ENCODE data around the gene GLRB.

DNA sequence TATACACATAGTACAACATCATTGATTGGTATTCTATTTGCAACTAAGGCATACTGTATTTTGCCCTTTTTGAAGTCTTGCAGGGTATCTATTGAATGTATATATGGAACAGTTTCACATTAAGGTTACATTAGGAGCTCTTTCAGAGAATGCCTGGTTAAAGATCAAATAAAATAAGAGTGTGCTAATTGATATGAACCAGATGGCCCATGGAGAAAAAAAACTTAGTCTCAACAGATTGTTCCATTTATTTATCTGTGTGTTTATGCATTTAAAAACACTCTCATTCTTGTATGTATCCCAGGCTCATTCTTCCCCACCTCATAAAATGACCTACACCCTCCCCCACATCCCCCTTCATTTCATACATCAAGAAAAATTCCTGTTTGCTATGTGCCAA lies 109.4 kb downstream of the GLRB start:
- TF ChIP-seq, protein P1, sequence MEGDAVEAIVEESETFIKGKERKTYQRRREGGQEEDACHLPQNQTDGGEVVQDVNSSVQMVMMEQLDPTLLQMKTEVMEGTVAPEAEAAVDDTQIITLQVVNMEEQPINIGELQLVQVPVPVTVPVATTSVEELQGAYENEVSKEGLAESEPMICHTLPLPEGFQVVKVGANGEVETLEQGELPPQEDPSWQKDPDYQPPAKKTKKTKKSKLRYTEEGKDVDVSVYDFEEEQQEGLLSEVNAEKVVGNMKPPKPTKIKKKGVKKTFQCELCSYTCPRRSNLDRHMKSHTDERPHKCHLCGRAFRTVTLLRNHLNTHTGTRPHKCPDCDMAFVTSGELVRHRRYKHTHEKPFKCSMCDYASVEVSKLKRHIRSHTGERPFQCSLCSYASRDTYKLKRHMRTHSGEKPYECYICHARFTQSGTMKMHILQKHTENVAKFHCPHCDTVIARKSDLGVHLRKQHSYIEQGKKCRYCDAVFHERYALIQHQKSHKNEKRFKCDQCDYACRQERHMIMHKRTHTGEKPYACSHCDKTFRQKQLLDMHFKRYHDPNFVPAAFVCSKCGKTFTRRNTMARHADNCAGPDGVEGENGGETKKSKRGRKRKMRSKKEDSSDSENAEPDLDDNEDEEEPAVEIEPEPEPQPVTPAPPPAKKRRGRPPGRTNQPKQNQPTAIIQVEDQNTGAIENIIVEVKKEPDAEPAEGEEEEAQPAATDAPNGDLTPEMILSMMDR (conservative IDR thresholded peaks at IDR 0.05; ENCODE audit: low read depth, low read length), result no peak
- TF ChIP-seq EZH2 (IDR thresholded peaks at IDR 0.05; ENCODE audit: borderline replicate concordance, low read depth, low read length, poor library complexity, severe bottlenecking), result no peak

Data from A673 (cell line).